K562 (cell line): Measurements from ENCODE around the gene CRLF3. TPM values are rescaled to one million over a fixed set of nuclear protein-coding genes. Genes with fewer than 3 reads are reported as not detected.

Experiments used
- ELF2 ChIP-seq: fragments of 250-450 bp; sonication (Bioruptor Pico); IDR thresholded peaks from 2 replicates; pipeline ENCODE4 v1.5.0; 2021; ENCODE audit warnings: mild to moderate bottlenecking
- FOXP1 ChIP-seq: sonication (generic); formaldehyde crosslinking; IDR thresholded peaks from 2 replicates; pipeline ENCODE4 v1.8.0; 2022; ENCODE audit warnings: mild to moderate bottlenecking, missing genetic modification reagents
- GABPB2 ChIP-seq: fragments of 250-450 bp; sonication (Bioruptor Pico); conservative IDR thresholded peaks from 2 replicates; pipeline ENCODE4 v1.5.1; 2021; ENCODE audit warnings: mild to moderate bottlenecking
- HINFP ChIP-seq: fragments of 450-650 bp; conservative IDR thresholded peaks from 2 replicates; pipeline ENCODE4 v1.6.1; 2016; ENCODE audit warnings: missing genetic modification characterization, low read depth, mild to moderate bottlenecking, control low read depth, missing compliant biosample characterization
- MTA1 ChIP-seq: fragments of 450-650 bp; IDR thresholded peaks from 2 replicates; pipeline ENCODE4 v1.6.1; 2017; ENCODE audit warnings: borderline replicate concordance
- NELFE ChIP-seq: IDR thresholded peaks from 2 replicates; pipeline ENCODE4 v1.6.1; 2011; ENCODE audit warnings: mild to moderate bottlenecking; ENCODE audit not compliant: insufficient read depth, insufficient read length
- NEUROD1 ChIP-seq: fragments of 150-350 bp; IDR thresholded peaks from 2 replicates; pipeline ENCODE4 v1.6.1; 2014; ENCODE audit warnings: borderline replicate concordance, low read length, low read depth; ENCODE audit not compliant: partially characterized antibody
- NR0B1 ChIP-seq: fragments of 450-650 bp; IDR thresholded peaks from one replicate; pipeline ENCODE4 v1.6.1; 2018; ENCODE audit warnings: mild to moderate bottlenecking, moderate library complexity; ENCODE audit not compliant: partially characterized antibody
- RHOXF2B ChIP-seq: fragments of 250-450 bp; sonication (Bioruptor Pico); conservative IDR thresholded peaks from 2 replicates; pipeline ENCODE4 v1.5.1; 2021
- STAT5A ChIP-seq: IDR thresholded peaks from 2 replicates; pipeline ENCODE4 v1.6.1; 2012; ENCODE audit warnings: low read length, inconsistent platforms, borderline replicate concordance
- TCF3 ChIP-seq: sonication (generic); formaldehyde crosslinking; IDR thresholded peaks from 2 replicates; pipeline ENCODE4 v1.4.0; 2020; ENCODE audit warnings: mild to moderate bottlenecking, missing genetic modification reagents
- TFE3 ChIP-seq: fragments of 450-650 bp; formaldehyde crosslinking; IDR thresholded peaks from 2 replicates; pipeline ENCODE4 v1.4.0; 2020; ENCODE audit warnings: mild to moderate bottlenecking, mixed read lengths
- TSHZ1 ChIP-seq: fragments of 250-450 bp; sonication (Bioruptor Pico); IDR thresholded peaks from 2 replicates; pipeline ENCODE4 v1.4.0; 2020; ENCODE audit warnings: mild to moderate bottlenecking, moderate library complexity
- ZNF408 ChIP-seq: fragments of 250-450 bp; sonication (Bioruptor Pico); IDR thresholded peaks from 2 replicates; pipeline ENCODE4 v1.4.0; 2020; ENCODE audit warnings: low read depth, mild to moderate bottlenecking, moderate library complexity
- ZNF696 ChIP-seq: fragments of 250-450 bp; sonication (Bioruptor Pico); conservative IDR thresholded peaks from 2 replicates; pipeline ENCODE4 v1.4.0; 2020; ENCODE audit warnings: mild to moderate bottlenecking, moderate library complexity
- ZNF766 ChIP-seq: fragments of 200-800 bp; sonication (Bioruptor generic); conservative IDR thresholded peaks from 2 replicates; pipeline ENCODE4 v1.6.1; 2016; ENCODE audit warnings: missing genetic modification characterization, missing compliant biosample characterization
- ZZZ3 ChIP-seq: fragments of 450-650 bp; IDR thresholded peaks from 2 replicates; pipeline ENCODE4 v1.6.1; 2016; ENCODE audit warnings: antibody characterized with exemption, mild to moderate bottlenecking, moderate library complexity
- polyA plus RNA-seq, 8 experiments: library from polyadenylated mRNA; depleted of rRNA in 4 of 8; stranded (reverse) in 5 of 8; unstranded in 3 of 8; fragments of >200 nt; fragmentation: Nextera tagmentation in 2 of 8; fragmentation: Illumina TruSeq in 1 of 8; extraction: Ambion mirVana in 2 of 8; extraction: Trizol in 1 of 8; gene quantifications; 2 replicates each; pipeline versions ENCODE4 v1.2.1 to v1.2.3, GENCODE V29; 2011 to 2014; ENCODE audit warnings: inconsistent platforms in 1 of 8, missing spikeins in 1 of 8
- total RNA-seq, 7 experiments: library from RNA; depleted of rRNA in 6 of 7; stranded (reverse); fragments of >200 nt in 6 of 7; fragmentation: Illumina TruSeq in 2 of 7; extraction: Trizol in 2 of 7; gene quantifications; 2 replicates each; pipeline versions ENCODE4 v1.2.1 to v1.2.3, GENCODE V29; 2011 to 2021; ENCODE audit warnings: low replicate concordance in 1 of 7

CRLF3 gene
- total and polyA plus RNA-seq, 9 of the 15 experiments (the other 6 are each of a cell fraction or from before 2014, with no cell fraction given): 13.2 to 55.9 (median 29.8) TPM

GRCh38 chr17:30831663-30832437, 7.4 kb upstream of the CRLF3 start, which contains the start of gene ATAD5 (continued):
- TF ChIP-seq TSHZ1 (CRISPR knock-in tag): no peak
- no peak for TF ChIP-seq TCF3 (CRISPR knock-in tag)
- no peak for TF ChIP-seq NELFE
- peak; percentile 91 for TF ChIP-seq ZZZ3
- no peak for TF ChIP-seq ZNF696 (CRISPR knock-in tag)
- TF ChIP-seq GABPB2: no peak
- no peak for TF ChIP-seq ZNF766 (CRISPR knock-in tag)
- no peak for TF ChIP-seq MTA1
- no peak for TF ChIP-seq ZNF408 (CRISPR knock-in tag)
- TF ChIP-seq NEUROD1: peak; percentile 74
- no peak for TF ChIP-seq STAT5A
- no peak for TF ChIP-seq RHOXF2B (CRISPR knock-in tag)
- TF ChIP-seq HINFP: no peak
- no peak for TF ChIP-seq NR0B1
- TF ChIP-seq ELF2: peak; percentile 54; the same call in 1 of the 2 replicates
- no peak for TF ChIP-seq TFE3 (CRISPR knock-in tag)
- peak; percentile 42; the same call in 1 of the 2 replicates for TF ChIP-seq FOXP1 (CRISPR knock-in tag)
